Naive thymus-derived CD8-positive, alpha-beta T cell (primary cell): ENCODE measurements around the gene AQP12B. TPM values are rescaled to one million over a fixed set of nuclear protein-coding genes. Genes with fewer than 3 reads are reported as not detected.
A peak's percentile ranks its signal among the peaks of the same experiment; 100 is the strongest.

Experiments used
- ATAC-seq, 2 donors: fragments of 150-1000 bp; cut with Tn5 transposase in 1 of 2; sonication (Bioruptor Pico), chemical (Tn5 transposase) in 1 of 2; 1 replicate in 1 of 2; 2 replicates in 1 of 2; pipeline ENCODE4 v1.10.0; 2021; ENCODE audit warnings: mild to moderate bottlenecking in 2 of 2, moderate library complexity in 2 of 2
- POLR2A ChIA-PET: fragments of 350-600 bp; sonication (Branson Sonifier 250); formaldehyde crosslinking; loops from one replicate; lab custom pipeline; 2021; ENCODE audit warnings: antibody characterized with exemption; lab: Charles Lee
- DNase-seq, 10 donors: peaks; one replicate each; pipeline versions ENCODE4 v3.0.0 to v3.0.0-alpha.2; 2020 to 2022
- H3K27ac Mint-ChIP-seq, 10 donors: one replicate each; pipeline ENCODE4 v1.8.0; 2020 to 2022; ENCODE audit warnings: mild to moderate bottlenecking in 10 of 10, mixed read lengths in 10 of 10, moderate library complexity in 4 of 10, inconsistent platforms in 1 of 10
- H3K27me3 Mint-ChIP-seq, 5 donors: one replicate each; pipeline ENCODE4 v1.8.0; 2021 to 2022; ENCODE audit warnings: mixed read lengths in 5 of 5
- H3K36me3 Mint-ChIP-seq, 3 donors: one replicate each; pipeline ENCODE4 v1.8.0; 2020 to 2022; ENCODE audit warnings: mixed read lengths in 3 of 3, mild to moderate bottlenecking in 2 of 3, inconsistent platforms in 1 of 3
- H3K4me1 Mint-ChIP-seq, 4 donors: one replicate each; pipeline ENCODE4 v1.8.0; 2021 to 2022; ENCODE audit warnings: mixed read lengths in 4 of 4
- H3K4me3 Mint-ChIP-seq, 10 donors: one replicate each; pipeline ENCODE4 v1.8.0; 2020 to 2022; ENCODE audit warnings: mild to moderate bottlenecking in 10 of 10, mixed read lengths in 10 of 10, moderate library complexity in 6 of 10, inconsistent platforms in 1 of 10
- H3K9me3 Mint-ChIP-seq, 9 donors: one replicate each; pipeline ENCODE4 v1.8.0; 2020 to 2022; ENCODE audit warnings: mixed read lengths in 9 of 9, mild to moderate bottlenecking in 3 of 9, inconsistent platforms in 1 of 9, moderate library complexity in 1 of 9
- polyA plus RNA-seq, 3 donors: library from polyadenylated mRNA; unstranded; fragments of 300-500 nt; fragmentation: Illumina TruSeq; gene quantifications; one replicate each; pipeline ENCODE4 v1.2.3, GENCODE V29; 2021
- total RNA-seq, 8 experiments: library from RNA in 2 of 8; stranded (reverse) in 2 of 8; gene quantifications; one replicate each; pipeline ENCODE4 v1.2.3 and lab custom pipeline; 2021 to 2026

Gene AQP12B
- total and polyA plus RNA-seq, 5 experiments from 2014 or later: not detected

- Mint-ChIP-seq H3K27me3 (peaks cover 3 to 18% (median 16%) of the 10 kb centered on the region in 5 donors), H3K27ac (peak overlapping the region in 4 of 10 donors; percentile 56 to 69 (median 62)), H3K4me1 (peaks cover 0 to 15% (median 4%) of the 10 kb centered on the region in 4 donors), H3K9me3 (no peaks in the 10 kb centered on the region), H3K36me3 (no peaks in the 10 kb centered on the region), H3K4me3 (no peak overlapping the region)
- ATAC-seq: no peak
- POLR2A ChIA-PET: no interaction called here
- no peak for DNase-seq
These were observed 37.3 kb downstream of the AQP12B start for GRCh38 chr2:240645346-240645745.

GRCh38 chr2:240644859-240645301 lies 37.8 kb downstream of the AQP12B start:
- H3K27me3 Mint-ChIP-seq: peaks cover 3 to 18% (median 15%) of the 10 kb centered on the region in 5 donors
- no peaks in the 10 kb centered on the region for H3K9me3 Mint-ChIP-seq
- DNase-seq (no peak), ATAC-seq (no peak)
- no peaks in the 10 kb centered on the region for H3K36me3 Mint-ChIP-seq
- POLR2A ChIA-PET: no interaction called here
- H3K4me1 Mint-ChIP-seq: peaks cover 0 to 15% (median 4%) of the 10 kb centered on the region in 4 donors
- H3K27ac Mint-ChIP-seq: peak overlapping the region in 1 of 10 donors; percentile 84
- H3K4me3 Mint-ChIP-seq: no peak overlapping the region

GRCh38 chr2:240644171-240644651 lies 38.5 kb downstream of the AQP12B start:
- no peak for DNase-seq

GRCh38 chr2:240643811-240644150 lies 38.9 kb downstream of the AQP12B start:
- no peak overlapping the region for H3K4me3 Mint-ChIP-seq
- ATAC-seq: no peak
- no peaks in the 10 kb centered on the region for H3K9me3 Mint-ChIP-seq
- POLR2A ChIA-PET: interaction anchor here (0.9 kb wide), 1 partner anchor 55 kb away, joined by 3 read pairs; no protein-coding TSS in a partner anchor
- peak overlapping the region in 2 of 10 donors; percentile 34 to 41 for H3K27ac Mint-ChIP-seq
- peaks cover 0 to 15% (median 4%) of the 10 kb centered on the region in 4 donors for H3K4me1 Mint-ChIP-seq
- H3K27me3 Mint-ChIP-seq: peaks cover 3 to 16% (median 7%) of the 10 kb centered on the region in 5 donors
- no peaks in the 10 kb centered on the region for H3K36me3 Mint-ChIP-seq
- DNase-seq: no peak

More at GRCh38 chr2:240644171-240644651, 38.5 kb downstream of the AQP12B start:
- no peaks in the 10 kb centered on the region for H3K9me3 Mint-ChIP-seq
- H3K4me1 Mint-ChIP-seq: peaks cover 0 to 15% (median 4%) of the 10 kb centered on the region in 4 donors
- no peak for ATAC-seq
- H3K36me3 Mint-ChIP-seq: no peaks in the 10 kb centered on the region
- no peak overlapping the region for H3K4me3 Mint-ChIP-seq
- POLR2A ChIA-PET: interaction anchor here (0.9 kb wide), 1 partner anchor 55 kb away, joined by 3 read pairs; no protein-coding TSS in a partner anchor
- peaks cover 3 to 18% (median 10%) of the 10 kb centered on the region in 5 donors for H3K27me3 Mint-ChIP-seq
- H3K27ac Mint-ChIP-seq: peak overlapping the region in 1 of 10 donors; percentile 41

- POLR2A ChIA-PET: interaction anchor here (0.9 kb wide), 1 partner anchor 54 kb away, joined by 3 read pairs; no protein-coding TSS in a partner anchor
- no peaks in the 10 kb centered on the region for H3K36me3 Mint-ChIP-seq
- H3K27me3 Mint-ChIP-seq: peaks cover 3 to 11% (median 6%) of the 10 kb centered on the region in 5 donors
- H3K4me3 Mint-ChIP-seq: no peak overlapping the region
- H3K4me1 Mint-ChIP-seq: peaks cover 0 to 15% (median 5%) of the 10 kb centered on the region in 4 donors
- DNase-seq (no peak), ATAC-seq (no peak)
- H3K27ac Mint-ChIP-seq: peak overlapping the region in 2 of 10 donors; percentile 34 to 39
- no peaks in the 10 kb centered on the region for H3K9me3 Mint-ChIP-seq
These were observed 39.4 kb downstream of the AQP12B start for GRCh38 chr2:240643093-240643810.

- H3K4me1 Mint-ChIP-seq: peaks cover 0 to 15% (median 7%) of the 10 kb centered on the region in 4 donors
- no peaks in the 10 kb centered on the region for H3K36me3 Mint-ChIP-seq
- H3K4me3 Mint-ChIP-seq: no peak overlapping the region
- POLR2A ChIA-PET: no interaction called here
- DNase-seq (no peak), ATAC-seq (no peak)
- no peak overlapping the region for H3K27ac Mint-ChIP-seq
- no peaks in the 10 kb centered on the region for H3K9me3 Mint-ChIP-seq
- H3K27me3 Mint-ChIP-seq: peaks cover 3 to 6% (median 4%) of the 10 kb centered on the region in 5 donors
These were observed 39.9 kb downstream of the AQP12B start for GRCh38 chr2:240642806-240643092.

- Mint-ChIP-seq H3K4me3 (no peak overlapping the region), H3K27ac (no peak overlapping the region), H3K36me3 (no peaks in the 10 kb centered on the region), H3K9me3 (no peaks in the 10 kb centered on the region), H3K27me3 (peaks cover 0 to under 1% (median 0%) of the 10 kb centered on the region in 5 donors), H3K4me1 (peaks cover 0 to 15% (median 7%) of the 10 kb centered on the region in 4 donors)
- POLR2A ChIA-PET: no interaction called here
- DNase-seq (no peak), ATAC-seq (no peak)
These were observed 40.5 kb downstream of the AQP12B start for GRCh38 chr2:240642061-240642805.

- ATAC-seq: no peak
- H3K4me3 Mint-ChIP-seq: no peak overlapping the region
- DNase-seq: no peak
- H3K9me3 Mint-ChIP-seq: no peaks in the 10 kb centered on the region
- peak overlapping the region in 1 of 10 donors; percentile 1 for H3K27ac Mint-ChIP-seq
- H3K36me3 Mint-ChIP-seq: no peaks in the 10 kb centered on the region
- peaks cover 0 to 10% (median 4%) of the 10 kb centered on the region in 4 donors for H3K4me1 Mint-ChIP-seq
- POLR2A ChIA-PET: interaction anchor here (1.1 kb wide), 1 partner anchor 54 kb away, joined by 3 read pairs; the partner anchor contains the start of gene CAPN10
- no peaks in the 10 kb centered on the region for H3K27me3 Mint-ChIP-seq
These were observed 41.7 kb downstream of the AQP12B start for GRCh38 chr2:240640939-240641338.

GRCh38 chr2:240639566-240639965 lies 43.1 kb downstream of the AQP12B start:
- peaks cover 0 to 5% (median under 1%) of the 10 kb centered on the region in 3 donors for H3K36me3 Mint-ChIP-seq
- peaks cover 0 to 5% (median under 1%) of the 10 kb centered on the region in 9 donors for H3K9me3 Mint-ChIP-seq
- H3K27ac Mint-ChIP-seq: peak overlapping the region in 1 of 10 donors; percentile 37
- peaks cover 0 to 5% (median 2%) of the 10 kb centered on the region in 4 donors for H3K4me1 Mint-ChIP-seq
- DNase-seq (no peak), ATAC-seq (no peak)
- no peaks in the 10 kb centered on the region for H3K27me3 Mint-ChIP-seq
- H3K4me3 Mint-ChIP-seq: no peak overlapping the region
- POLR2A ChIA-PET: no interaction called here

GRCh38 chr2:240638512-240639160 lies 44.0 kb downstream of the AQP12B start:
- Mint-ChIP-seq H3K9me3 (peaks cover 0 to 14% (median 3%) of the 10 kb centered on the region in 9 donors), H3K4me3 (no peak overlapping the region), H3K27ac (peak overlapping the region in 2 of 10 donors; percentile 76 to 89), H3K27me3 (no peaks in the 10 kb centered on the region), H3K36me3 (peaks cover 0 to 12% (median 6%) of the 10 kb centered on the region in 3 donors), H3K4me1 (peaks cover 0 to 5% (median 2%) of the 10 kb centered on the region in 4 donors)
- POLR2A ChIA-PET: no interaction called here
- ATAC-seq (no peak), DNase-seq (peak in 1 of 10 donors; percentile 6)

GRCh38 chr2:240637901-240638345 lies 44.8 kb downstream of the AQP12B start:
- Mint-ChIP-seq H3K27me3 (no peaks in the 10 kb centered on the region), H3K9me3 (peaks cover 0 to 21% (median 9%) of the 10 kb centered on the region in 9 donors), H3K4me1 (peaks cover 0 to 5% (median 1%) of the 10 kb centered on the region in 4 donors), H3K4me3 (no peak overlapping the region), H3K36me3 (peaks cover 0 to 19% (median 13%) of the 10 kb centered on the region in 3 donors), H3K27ac (peak overlapping the region in 2 of 10 donors; percentile 26 to 89)
- no peak for DNase-seq
- ATAC-seq: no peak
- POLR2A ChIA-PET: no interaction called here
